Head of caudate nucleus (tissue), 42 donors: ENCODE results near the gene FLCN.

Source experiments
- DNase-seq, 42 donors: peaks; one replicate each; pipeline versions ENCODE4 v3.0.0 to v3.0.0-alpha.2; 2020 to 2021; ENCODE audit warnings: mixed read lengths in 7 of 42
- intact Hi-C: fragments of 100-400 bp; cut with DNase I; formaldehyde crosslinking; loops from one replicate; pipeline ENCODE4 v1.15.0; 2022

Gene FLCN

GRCh38 chr17:17175340-17175739 lies 61.6 kb downstream of the FLCN start:
- DNase-seq: no peak
- intact Hi-C loops: no loop called here

- no peak for DNase-seq
- intact Hi-C loops: no loop called here
Measured at GRCh38 chr17:17173921-17174320, 63.0 kb downstream of the FLCN start.

- intact Hi-C loops: no loop called here
- DNase-seq: no peak
Measured at GRCh38 chr17:17172990-17173389, 64.0 kb downstream of the FLCN start.

- intact Hi-C loops: no loop called here
- DNase-seq: peak in 1 of 42 donors; percentile 15
Measured at GRCh38 chr17:17172001-17172939, 64.7 kb downstream of the FLCN start.

GRCh38 chr17:17171186-17171585 lies 65.8 kb downstream of the FLCN start:
- DNase-seq: no peak
- intact Hi-C loops: no loop called here

- peak in 14 of 42 donors; percentile 34 to 67 (median 50) for DNase-seq
- intact Hi-C loops: no loop called here
Measured at GRCh38 chr17:17170346-17170985, 66.5 kb downstream of the FLCN start.

GRCh38 chr17:17169396-17169795 lies 67.6 kb downstream of the FLCN start:
- intact Hi-C loops: no loop called here
- DNase-seq: no peak

- intact Hi-C loops: no loop called here
- DNase-seq: no peak
Measured at GRCh38 chr17:17168401-17168800, 68.6 kb downstream of the FLCN start.

GRCh38 chr17:17167986-17168385 lies 69.0 kb downstream of the FLCN start:
- intact Hi-C loops: no loop called here
- DNase-seq: no peak

GRCh38 chr17:17167356-17167755 lies 69.6 kb downstream of the FLCN start:
- no peak for DNase-seq
- intact Hi-C loops: no loop called here

- intact Hi-C loops: no loop called here
- no peak for DNase-seq
Measured at GRCh38 chr17:17166446-17166845, 70.5 kb downstream of the FLCN start.

GRCh38 chr17:17165666-17166308 lies 71.2 kb downstream of the FLCN start:
- intact Hi-C loops: no loop called here
- DNase-seq: no peak

- no peak for DNase-seq
- intact Hi-C loops: no loop called here
Measured at GRCh38 chr17:17164676-17165075, 72.3 kb downstream of the FLCN start.

- DNase-seq: no peak
Measured at GRCh38 chr17:17164156-17164555, 72.8 kb downstream of the FLCN start.

More at GRCh38 chr17:17164156-17164555, 72.8 kb downstream of the FLCN start:
- intact Hi-C loops: no loop called here
